Vagina (tissue), 2 donors: ENCODE data around the gene TAF10.

Experiments used
- POLR2A ChIP-seq, 2 donors: fragments of 450-650 bp; IDR thresholded peaks; one replicate each; pipeline ENCODE4 v1.6.1; 2017; ENCODE audit warnings: antibody characterized with exemption in 2 of 2, mild to moderate bottlenecking in 2 of 2, moderate library complexity in 2 of 2
- TF ChIP-seq, protein P1 (sequence below), 3 experiments: fragments of 450-650 bp in 2 of 3; fragments of 200-600 bp in 1 of 3; sonication (generic) in 1 of 3; IDR thresholded peaks; one replicate each; pipeline ENCODE4 v1.5.1; 2017 to 2019; ENCODE audit warnings: antibody characterized with exemption in 3 of 3, mild to moderate bottlenecking in 2 of 3, moderate library complexity in 2 of 3

DNA sequence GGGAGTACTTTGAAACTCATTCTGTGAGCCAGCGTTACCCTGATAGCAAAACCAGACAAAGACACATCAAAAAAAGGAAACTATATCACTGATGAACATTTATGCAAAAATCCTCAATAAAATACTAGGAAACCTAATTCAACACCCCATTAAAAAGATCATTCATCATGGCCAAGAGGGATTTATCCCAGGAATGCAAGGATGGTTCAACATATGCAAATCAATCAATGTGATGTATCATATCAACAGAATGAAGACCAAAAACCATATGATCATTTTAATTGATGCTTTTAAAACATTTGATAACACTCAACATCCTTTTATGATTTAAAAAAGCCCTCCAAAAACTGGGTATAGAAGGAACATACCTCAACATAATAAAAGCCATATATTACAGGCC lies 28.4 kb downstream of the TAF10 start:
- TF ChIP-seq, protein P1, sequence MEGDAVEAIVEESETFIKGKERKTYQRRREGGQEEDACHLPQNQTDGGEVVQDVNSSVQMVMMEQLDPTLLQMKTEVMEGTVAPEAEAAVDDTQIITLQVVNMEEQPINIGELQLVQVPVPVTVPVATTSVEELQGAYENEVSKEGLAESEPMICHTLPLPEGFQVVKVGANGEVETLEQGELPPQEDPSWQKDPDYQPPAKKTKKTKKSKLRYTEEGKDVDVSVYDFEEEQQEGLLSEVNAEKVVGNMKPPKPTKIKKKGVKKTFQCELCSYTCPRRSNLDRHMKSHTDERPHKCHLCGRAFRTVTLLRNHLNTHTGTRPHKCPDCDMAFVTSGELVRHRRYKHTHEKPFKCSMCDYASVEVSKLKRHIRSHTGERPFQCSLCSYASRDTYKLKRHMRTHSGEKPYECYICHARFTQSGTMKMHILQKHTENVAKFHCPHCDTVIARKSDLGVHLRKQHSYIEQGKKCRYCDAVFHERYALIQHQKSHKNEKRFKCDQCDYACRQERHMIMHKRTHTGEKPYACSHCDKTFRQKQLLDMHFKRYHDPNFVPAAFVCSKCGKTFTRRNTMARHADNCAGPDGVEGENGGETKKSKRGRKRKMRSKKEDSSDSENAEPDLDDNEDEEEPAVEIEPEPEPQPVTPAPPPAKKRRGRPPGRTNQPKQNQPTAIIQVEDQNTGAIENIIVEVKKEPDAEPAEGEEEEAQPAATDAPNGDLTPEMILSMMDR (IDR thresholded peaks at IDR 0.05), result no peak
- no peak for TF ChIP-seq POLR2A (IDR thresholded peaks at IDR 0.05)
